ENCODE data around the gene MS4A6A.
"Not testable (repeated sequence)": the region's sequence is repeated elsewhere in the genome, so short reads cannot be mapped to it uniquely, and the experiment has no call there.

Gene MS4A6A

GRCh38 chr11:60133917-60134316 lies 49.0 kb downstream of the MS4A6A start:
- no peak for DNase-seq (ENCODE audit: low spot score)
- ChIA-PET CTCF (no interaction called here), POLR2A (ENCODE audit: low non-redundant PET) (no interaction called here)

GRCh38 chr11:60131912-60132311 lies 51.0 kb downstream of the MS4A6A start:
- no peak for TF ChIP-seq CTCF (conservative IDR thresholded peaks at IDR 0.05; ENCODE audit: low read depth)
- H3K27ac ChIP-seq: no peak overlapping the region
- POLR2A ChIA-PET (ENCODE audit: low non-redundant PET): no interaction called here
- DNase-seq (ENCODE audit: low spot score): no peak
- CTCF ChIA-PET: no interaction called here

More at GRCh38 chr11:60133917-60134316, 49.0 kb downstream of the MS4A6A start:
- no peak overlapping the region for H3K27ac ChIP-seq
- TF ChIP-seq CTCF (conservative IDR thresholded peaks at IDR 0.05; ENCODE audit: low read depth): no peak

GRCh38 chr11:60130496-60130895 lies 52.4 kb downstream of the MS4A6A start:
- DNase-seq (ENCODE audit: low spot score): peak; percentile 35
- ChIA-PET CTCF (no interaction called here), POLR2A (ENCODE audit: low non-redundant PET) (no interaction called here)
- no peak overlapping the region for H3K27ac ChIP-seq
- TF ChIP-seq CTCF (conservative IDR thresholded peaks at IDR 0.05; ENCODE audit: low read depth): 0 out of 2 replicates have a peak, but pooled peaks have one; percentile 17

DNA sequence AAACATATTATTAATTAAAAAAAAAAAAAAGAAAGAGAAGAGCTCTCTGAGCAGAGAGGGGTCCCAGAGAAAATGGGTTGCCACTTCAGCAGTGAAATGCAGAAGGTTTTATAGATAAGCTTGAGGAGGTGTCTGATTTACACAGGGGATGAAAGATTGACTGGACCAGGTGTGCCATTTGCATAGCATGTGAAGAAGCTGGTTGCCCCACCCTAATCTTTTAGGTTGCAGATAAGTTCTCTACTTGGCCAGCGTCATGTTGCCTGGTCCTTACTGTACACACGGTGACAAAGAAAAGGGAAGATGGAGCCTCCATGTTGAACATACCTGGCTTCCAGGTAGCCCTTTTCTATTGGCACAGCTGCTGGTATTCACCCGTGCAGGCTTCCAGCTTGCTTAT lies 53.0 kb downstream of the MS4A6A start:
- DNase-seq (ENCODE audit: low spot score): no peak
- H3K27ac ChIP-seq: no peak overlapping the region
- ChIA-PET POLR2A (ENCODE audit: low non-redundant PET) (no interaction called here), CTCF (no interaction called here)
- no peak for TF ChIP-seq CTCF (conservative IDR thresholded peaks at IDR 0.05; ENCODE audit: low read depth)

GRCh38 chr11:60128866-60129265 lies 54.0 kb downstream of the MS4A6A start:
- DNase-seq (ENCODE audit: low spot score); POLR2A ChIA-PET (ENCODE audit: low non-redundant PET); CTCF ChIA-PET; H3K27ac ChIP-seq: not testable (repeated sequence)

GRCh38 chr11:60128376-60128775 lies 54.5 kb downstream of the MS4A6A start:
- no peak overlapping the region for H3K27ac ChIP-seq
- TF ChIP-seq CTCF (conservative IDR thresholded peaks at IDR 0.05; ENCODE audit: low read depth): no peak
- POLR2A ChIA-PET (ENCODE audit: low non-redundant PET): no interaction called here
- CTCF ChIA-PET: no interaction called here
- DNase-seq (ENCODE audit: low spot score): no peak

DNA sequence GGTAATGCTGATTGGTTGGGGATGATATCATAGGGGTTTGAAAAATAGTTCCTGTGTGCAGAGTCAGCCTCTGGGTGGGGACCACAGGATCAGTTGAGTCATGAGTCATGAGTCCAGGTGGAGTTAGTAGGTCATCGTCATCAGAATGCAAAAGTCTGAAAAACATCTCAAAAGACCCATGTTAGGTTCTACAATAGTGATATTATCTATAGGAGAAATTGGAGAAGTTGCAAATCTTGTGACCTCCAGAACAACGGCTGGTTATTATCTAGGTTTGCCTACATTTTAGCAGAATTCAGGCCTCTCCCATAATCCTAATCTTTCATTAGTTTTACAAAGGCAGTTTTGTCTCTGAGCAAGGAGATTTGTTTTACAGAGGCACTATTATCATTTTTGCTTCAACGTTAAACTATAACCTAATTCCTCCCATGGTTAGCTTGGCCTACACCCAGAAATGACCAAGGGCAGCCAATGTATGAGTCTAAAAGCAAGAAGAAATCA lies 55.5 kb downstream of the MS4A6A start:
- H3K27ac ChIP-seq: no peak overlapping the region
- DNase-seq (ENCODE audit: low spot score): peak; percentile 22
- ChIA-PET POLR2A (ENCODE audit: low non-redundant PET) (no interaction called here), CTCF (no interaction called here)
- TF ChIP-seq CTCF (conservative IDR thresholded peaks at IDR 0.05; ENCODE audit: low read depth): no peak

Measured in RWPE1 (cell line).